ENCODE measurements around the gene TNFRSF14. TPM values are rescaled to one million over a fixed set of nuclear protein-coding genes. Genes with fewer than 3 reads are reported as not detected.

The TNFRSF14 gene
- total RNA-seq, 2 donors from 2014 or later: 25.9 to 58.3 TPM

DNA sequence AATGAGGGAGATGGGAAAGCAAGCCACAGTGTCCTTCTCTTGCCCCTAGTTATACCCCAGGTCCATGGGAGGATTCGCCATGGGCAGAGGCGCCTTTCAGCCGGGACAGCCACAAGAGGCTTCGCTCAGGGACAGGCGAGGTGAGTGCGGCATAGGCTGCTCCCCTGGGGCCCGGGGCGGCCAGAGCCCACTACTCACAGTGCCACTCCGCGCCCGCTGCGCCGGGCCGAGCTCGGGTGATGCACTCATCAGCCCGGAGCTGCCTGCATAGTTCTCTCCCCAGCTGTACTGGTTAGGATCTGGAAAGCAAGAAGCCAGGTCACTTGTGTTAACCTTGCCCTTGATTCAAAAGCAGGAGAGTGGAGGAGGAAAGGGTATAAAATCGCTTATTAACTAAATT lies 38.2 kb upstream of the TNFRSF14 start:
- Histone ChIP-seq H3K4me1 (peaks cover under 1% of the 10 kb centered on the region), H3K4me3 (no peak overlapping the region), H3K9me3 (no peaks in the 10 kb centered on the region), H3K27ac (no peak overlapping the region), H3K27me3 (no peaks in the 10 kb centered on the region), H3K36me3 (replicated peaks in 1 of 2; ENCODE audit: insufficient read depth in 1 of 2, low read depth in 2 of 2) (peaks cover 29 to 50% of the 10 kb centered on the region in 2 donors)
- ATAC-seq: no peak
- WGBS, 2 donors: 73 to 94% methylated on average over 3 to 17 of the region's 17 CpGs
- intact Hi-C loops (cut with DNase I): no loop called here
- no peak for DNase-seq
- TF ChIP-seq, protein P1, sequence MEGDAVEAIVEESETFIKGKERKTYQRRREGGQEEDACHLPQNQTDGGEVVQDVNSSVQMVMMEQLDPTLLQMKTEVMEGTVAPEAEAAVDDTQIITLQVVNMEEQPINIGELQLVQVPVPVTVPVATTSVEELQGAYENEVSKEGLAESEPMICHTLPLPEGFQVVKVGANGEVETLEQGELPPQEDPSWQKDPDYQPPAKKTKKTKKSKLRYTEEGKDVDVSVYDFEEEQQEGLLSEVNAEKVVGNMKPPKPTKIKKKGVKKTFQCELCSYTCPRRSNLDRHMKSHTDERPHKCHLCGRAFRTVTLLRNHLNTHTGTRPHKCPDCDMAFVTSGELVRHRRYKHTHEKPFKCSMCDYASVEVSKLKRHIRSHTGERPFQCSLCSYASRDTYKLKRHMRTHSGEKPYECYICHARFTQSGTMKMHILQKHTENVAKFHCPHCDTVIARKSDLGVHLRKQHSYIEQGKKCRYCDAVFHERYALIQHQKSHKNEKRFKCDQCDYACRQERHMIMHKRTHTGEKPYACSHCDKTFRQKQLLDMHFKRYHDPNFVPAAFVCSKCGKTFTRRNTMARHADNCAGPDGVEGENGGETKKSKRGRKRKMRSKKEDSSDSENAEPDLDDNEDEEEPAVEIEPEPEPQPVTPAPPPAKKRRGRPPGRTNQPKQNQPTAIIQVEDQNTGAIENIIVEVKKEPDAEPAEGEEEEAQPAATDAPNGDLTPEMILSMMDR (IDR thresholded peaks at IDR 0.05): no peak
- TF ChIP-seq POLR2A (IDR thresholded peaks at IDR 0.05): no peak

DNA sequence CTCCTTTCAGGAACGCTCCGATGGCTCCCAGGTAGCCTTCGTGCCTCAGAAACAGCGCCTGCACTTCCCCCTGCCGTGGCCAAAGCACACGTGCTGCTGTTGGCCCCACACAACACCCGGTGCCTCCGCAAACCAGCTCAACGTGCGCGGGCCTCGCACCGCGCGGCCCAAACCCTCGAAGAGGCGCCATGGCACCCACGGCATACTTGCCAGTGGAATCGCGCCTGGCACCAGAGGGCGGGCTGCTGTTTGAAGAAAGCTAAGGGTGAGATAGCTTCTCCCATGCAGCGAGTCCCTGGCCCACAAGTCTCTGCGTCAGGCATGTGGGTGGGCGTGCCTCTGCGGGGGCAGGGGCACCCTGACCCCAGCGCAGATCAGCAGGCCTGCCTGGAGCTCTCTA lies 37.6 kb upstream of the TNFRSF14 start:
- no peak overlapping the region for H3K4me3 ChIP-seq
- H3K36me3 ChIP-seq (replicated peaks in 1 of 2; ENCODE audit: insufficient read depth in 1 of 2, low read depth in 2 of 2): peaks cover 23 to 50% of the 10 kb centered on the region in 2 donors
- no peaks in the 10 kb centered on the region for H3K27me3 ChIP-seq
- ATAC-seq (no peak), DNase-seq (no peak)
- no peak overlapping the region for H3K27ac ChIP-seq
- H3K4me1 ChIP-seq: peaks cover 7% of the 10 kb centered on the region
- WGBS, 2 donors: 94 to 96% methylated on average over 15 to 26 of the region's 26 CpGs
- no peaks in the 10 kb centered on the region for H3K9me3 ChIP-seq
- TF ChIP-seq, protein P1 (IDR thresholded peaks at IDR 0.05): no peak
- TF ChIP-seq POLR2A (IDR thresholded peaks at IDR 0.05): no peak
- intact Hi-C loops (cut with DNase I): no loop called here

DNA sequence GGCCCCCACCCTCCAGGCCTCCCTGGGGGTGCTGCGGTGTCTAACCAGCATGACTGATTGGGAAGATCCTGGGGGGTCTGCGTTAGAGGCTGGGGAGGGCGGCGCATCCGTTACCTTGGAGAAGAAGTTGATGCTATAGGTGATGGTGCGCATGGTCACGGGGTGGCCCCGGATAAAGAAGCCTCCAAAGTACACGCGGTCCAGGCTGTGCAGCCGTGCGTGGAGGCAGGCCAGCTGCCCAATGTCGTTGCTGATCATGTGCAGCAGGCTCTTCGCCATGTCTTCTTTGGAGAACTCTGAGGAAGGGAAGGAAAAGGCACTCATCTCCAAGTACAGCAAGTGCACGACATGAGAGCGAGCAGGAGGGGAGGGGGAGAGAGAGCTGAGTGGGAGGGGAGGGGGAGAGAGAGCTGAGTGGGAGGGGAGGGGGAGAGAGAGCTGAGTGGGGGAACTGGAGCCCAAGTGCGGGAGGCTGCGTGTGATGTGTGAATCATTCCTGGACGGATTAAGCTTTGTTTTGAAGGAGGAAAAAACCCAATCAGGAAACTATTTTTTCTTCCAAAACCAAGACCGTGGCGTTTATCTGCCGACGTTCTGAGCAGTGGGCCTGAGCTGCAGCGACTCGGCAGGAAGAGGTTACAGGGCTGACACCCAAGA lies 37.0 kb upstream of the TNFRSF14 start:
- peaks cover 17 to 44% of the 10 kb centered on the region in 2 donors for H3K36me3 ChIP-seq (replicated peaks in 1 of 2; ENCODE audit: insufficient read depth in 1 of 2, low read depth in 2 of 2)

DNA sequence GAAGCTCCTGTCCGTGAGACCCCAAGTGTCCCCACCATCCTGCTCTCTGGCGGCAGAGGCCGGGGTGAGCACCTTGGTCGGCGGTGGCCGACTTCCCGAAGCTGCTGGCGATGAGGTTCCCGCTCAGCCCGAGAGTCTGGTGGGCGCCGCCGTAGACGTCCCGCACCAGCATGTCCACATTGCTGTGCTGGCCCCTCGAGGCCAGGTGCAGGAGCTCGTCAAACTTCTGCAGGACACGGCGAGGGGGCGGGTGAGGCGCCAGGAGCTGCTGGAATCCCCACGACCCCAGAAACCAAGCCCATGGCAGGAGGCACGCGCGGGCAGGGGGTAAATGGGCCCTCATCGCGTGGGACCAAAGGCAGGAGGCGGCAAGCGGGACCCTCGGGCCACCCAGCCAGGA lies 36.4 kb upstream of the TNFRSF14 start:
- TF ChIP-seq POLR2A (IDR thresholded peaks at IDR 0.05): no peak
- TF ChIP-seq, protein P1 (IDR thresholded peaks at IDR 0.05): no peak
- peaks cover 16 to 42% of the 10 kb centered on the region in 2 donors for H3K36me3 ChIP-seq (replicated peaks in 1 of 2; ENCODE audit: insufficient read depth in 1 of 2, low read depth in 2 of 2)

More for the DNA sequence above, 37.0 kb upstream of the TNFRSF14 start:
- ATAC-seq (no peak), DNase-seq (no peak)
- Histone ChIP-seq H3K27ac (no peak overlapping the region), H3K4me1 (peaks cover 13% of the 10 kb centered on the region), H3K9me3 (no peaks in the 10 kb centered on the region), H3K4me3 (no peak overlapping the region), H3K27me3 (no peaks in the 10 kb centered on the region)
- 85 to 87% methylated on average over 21 to 24 of the region's 25 CpGs for WGBS, 2 donors
- TF ChIP-seq, protein P1 (IDR thresholded peaks at IDR 0.05): no peak
- no peak for TF ChIP-seq POLR2A (IDR thresholded peaks at IDR 0.05)
- intact Hi-C loops (cut with DNase I): no loop called here

DNA sequence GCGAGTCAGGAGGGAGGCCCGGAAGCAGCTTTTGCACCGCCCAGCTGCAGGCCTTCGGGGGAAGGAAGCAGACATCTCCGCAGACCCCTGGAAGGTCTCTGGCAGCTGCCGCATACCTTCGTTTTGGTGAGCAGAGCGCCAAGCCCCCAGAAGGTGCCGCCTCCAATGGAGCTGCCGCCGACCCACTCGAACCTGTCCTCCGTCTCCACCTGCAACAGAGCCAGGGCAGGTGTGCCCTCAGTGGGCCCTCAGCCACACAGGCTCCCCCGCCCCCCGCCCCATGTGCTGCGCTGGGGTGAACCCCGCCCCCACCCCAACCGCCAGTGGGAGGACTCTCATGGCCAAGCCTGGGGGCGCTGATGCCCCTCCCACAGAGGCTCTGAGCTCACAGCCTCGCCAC lies 36.0 kb upstream of the TNFRSF14 start:
- intact Hi-C loops (cut with DNase I): loop anchor here (5.0 kb wide), 1 partner anchor 118 kb away; no protein-coding TSS in a partner anchor
- no peaks in the 10 kb centered on the region for H3K27me3 ChIP-seq
- no peak overlapping the region for H3K27ac ChIP-seq
- ATAC-seq (no peak), DNase-seq (no peak)
- no peaks in the 10 kb centered on the region for H3K9me3 ChIP-seq
- TF ChIP-seq, protein P1 (IDR thresholded peaks at IDR 0.05): no peak
- no peak for TF ChIP-seq POLR2A (IDR thresholded peaks at IDR 0.05)
- no peak overlapping the region for H3K4me3 ChIP-seq
- 94 to 100% methylated on average over 4 to 20 of the region's 20 CpGs for whole genome bisulfite sequencing, 2 donors
- peaks cover 23% of the 10 kb centered on the region for H3K4me1 ChIP-seq
- peaks cover 16 to 42% of the 10 kb centered on the region in 2 donors for H3K36me3 ChIP-seq (replicated peaks in 1 of 2; ENCODE audit: insufficient read depth in 1 of 2, low read depth in 2 of 2)

More for the DNA sequence above, 36.4 kb upstream of the TNFRSF14 start:
- H3K9me3 ChIP-seq: no peaks in the 10 kb centered on the region
- no peak overlapping the region for H3K4me3 ChIP-seq
- H3K27ac ChIP-seq: no peak overlapping the region
- ATAC-seq (no peak), DNase-seq (no peak)
- H3K27me3 ChIP-seq: no peaks in the 10 kb centered on the region
- 89 to 93% methylated on average over 14 to 26 of the region's 30 CpGs for WGBS, 2 donors
- intact Hi-C loops (cut with DNase I): loop anchor here (5.0 kb wide), 1 partner anchor 117 kb away; no protein-coding TSS in a partner anchor
- peaks cover 19% of the 10 kb centered on the region for H3K4me1 ChIP-seq

All from body of pancreas (tissue), 4 donors.